Epithelial cell of prostate (primary cell): ENCODE results near the gene PTPRG.

Experiments
- DNase-seq: peaks from one replicate; pipeline ENCODE4 v3.0.0-alpha.2; 2011; ENCODE audit warnings: low read depth, low spot score
- H3K27ac ChIP-seq: fragments of 450-650 bp; 2 replicates; pipeline ENCODE4 v1.5.1; 2017; ENCODE audit warnings: mild to moderate bottlenecking

Gene PTPRG

DNA sequence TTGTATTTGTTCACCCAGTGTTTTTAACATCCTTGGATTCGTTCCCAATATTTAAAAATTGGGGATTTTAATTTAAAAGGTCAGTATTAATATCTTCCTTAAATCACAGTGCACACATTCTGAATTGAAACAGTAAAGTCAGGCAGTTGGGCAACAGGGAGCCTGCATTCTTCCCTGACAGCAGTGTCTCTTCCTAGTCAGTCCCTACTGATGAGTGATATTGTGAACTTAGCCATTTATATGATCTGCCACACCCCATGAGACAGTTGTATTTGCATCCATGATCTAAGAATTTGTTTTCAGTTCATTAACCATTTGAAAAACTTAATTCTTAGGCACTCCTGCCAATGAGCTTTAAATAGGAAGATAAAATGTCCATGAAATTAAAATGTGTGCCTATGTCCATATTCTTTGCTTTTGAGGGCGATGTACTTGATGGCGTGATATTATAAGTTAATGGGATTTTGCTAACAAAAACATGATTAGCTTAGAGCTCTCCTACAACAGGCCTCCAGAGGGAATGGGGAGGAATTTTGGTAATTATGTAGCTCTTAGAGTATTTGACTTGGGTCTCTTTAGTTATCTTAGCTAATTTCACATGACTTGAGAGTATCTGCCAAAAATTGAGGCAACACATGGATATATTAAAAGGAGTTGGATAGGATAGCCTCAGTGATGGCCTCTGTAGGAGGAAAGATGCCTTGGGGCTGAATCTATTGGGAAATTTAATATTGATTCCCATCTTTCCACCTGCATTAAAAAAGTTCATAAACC, 219.3 kb downstream of the PTPRG start:
- no peak overlapping the region for H3K27ac ChIP-seq

DNA sequence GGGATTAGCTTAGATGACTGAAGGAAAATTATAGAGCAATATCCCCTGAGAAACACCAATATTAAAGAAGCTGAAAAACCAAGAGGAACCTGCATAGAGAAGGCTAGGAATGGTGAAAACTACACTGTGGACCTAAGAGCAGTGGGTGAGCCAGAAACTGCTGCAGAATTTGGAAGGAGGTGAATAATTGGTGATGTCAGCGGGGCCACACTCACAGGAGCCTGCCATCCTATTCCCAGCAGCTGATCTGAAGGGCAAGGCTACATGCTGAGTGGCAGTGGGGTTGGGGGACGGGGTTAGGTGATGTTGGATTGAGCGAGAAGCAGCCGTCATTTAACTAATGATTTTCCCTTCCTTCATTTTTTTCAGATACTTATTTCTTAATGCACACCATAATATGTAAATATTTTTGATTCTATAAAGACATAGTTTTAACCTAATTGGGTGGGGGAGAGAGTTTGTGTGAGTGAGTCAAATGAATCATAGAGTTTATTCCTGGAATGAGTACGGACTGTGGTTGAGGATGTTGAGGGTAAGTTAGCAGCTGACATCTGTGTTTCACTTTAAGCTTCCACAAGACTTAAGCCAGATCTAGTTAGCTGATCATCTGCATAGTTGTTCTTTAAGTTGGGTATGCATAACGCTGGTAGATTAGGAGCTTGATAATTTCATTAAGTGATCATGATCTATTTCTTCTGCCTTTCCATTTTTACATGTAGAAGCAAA, 222.8 kb downstream of the PTPRG start:
- no peak for DNase-seq
- no peak overlapping the region for H3K27ac ChIP-seq

More for the DNA sequence above, 219.3 kb downstream of the PTPRG start:
- no peak for DNase-seq

DNA sequence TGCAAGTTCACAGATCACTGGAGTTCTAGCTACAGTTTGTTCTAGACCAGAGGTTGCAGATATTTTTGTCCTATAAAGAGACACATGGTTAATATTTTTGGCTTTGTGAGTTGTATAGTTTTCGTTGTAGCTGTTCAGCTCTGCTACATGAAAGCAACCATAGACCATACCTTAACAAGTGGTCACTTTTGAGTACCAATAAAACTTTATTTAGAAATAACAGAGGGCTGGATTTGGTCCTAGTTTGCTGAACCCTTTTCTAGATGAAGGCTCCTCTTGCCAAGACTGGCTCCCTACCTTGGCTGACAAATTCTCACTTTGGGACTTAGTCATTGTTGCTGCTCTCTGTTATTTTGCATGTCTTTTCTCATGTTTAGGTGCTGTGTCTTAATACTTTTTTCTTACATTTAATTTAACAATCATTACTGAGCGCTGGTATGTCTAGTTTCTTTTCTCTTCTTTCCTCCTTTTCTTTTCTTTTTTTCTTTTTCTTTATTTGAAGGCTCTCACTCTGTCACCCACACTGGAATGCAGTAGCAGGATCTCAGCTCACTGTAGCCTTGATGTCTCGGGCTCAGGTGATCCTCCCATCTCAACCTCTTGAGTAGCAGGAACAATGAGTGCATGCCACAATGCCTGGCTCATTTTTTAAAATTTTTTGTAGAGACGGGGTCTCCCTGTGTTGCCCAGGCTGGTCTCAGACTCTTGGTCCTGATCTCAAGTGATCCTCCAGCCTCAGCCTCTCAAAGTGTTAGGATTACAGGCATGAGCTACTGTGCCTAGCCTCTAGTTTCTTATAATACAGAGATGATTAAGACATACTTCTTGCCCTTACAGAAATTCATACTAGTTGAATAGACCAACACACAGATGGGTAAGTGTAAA, 227.5 kb downstream of the PTPRG start:
- DNase-seq, result no peak
- H3K27ac ChIP-seq, result no peak overlapping the region

DNA sequence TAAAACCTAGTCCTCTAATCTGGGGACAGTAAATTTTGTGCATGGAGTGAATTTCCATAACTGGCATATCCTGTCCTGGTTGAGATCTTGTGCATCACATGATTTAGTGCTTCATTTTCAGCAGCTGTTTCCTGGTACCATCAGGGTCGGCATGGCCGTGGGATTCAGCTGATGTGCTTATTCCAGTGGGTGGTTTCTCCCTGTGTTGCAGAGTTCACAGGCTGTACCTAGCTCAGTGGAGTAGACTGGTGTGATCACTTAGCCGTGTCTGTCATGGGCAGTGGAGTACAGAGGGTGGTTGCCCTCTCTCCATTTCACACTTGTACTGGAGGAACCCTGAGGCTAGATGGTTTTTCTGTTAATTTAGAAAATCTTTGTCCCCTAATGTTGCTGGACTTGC, 228.5 kb downstream of the PTPRG start:
- no peak overlapping the region for H3K27ac ChIP-seq
- DNase-seq, result no peak

DNA sequence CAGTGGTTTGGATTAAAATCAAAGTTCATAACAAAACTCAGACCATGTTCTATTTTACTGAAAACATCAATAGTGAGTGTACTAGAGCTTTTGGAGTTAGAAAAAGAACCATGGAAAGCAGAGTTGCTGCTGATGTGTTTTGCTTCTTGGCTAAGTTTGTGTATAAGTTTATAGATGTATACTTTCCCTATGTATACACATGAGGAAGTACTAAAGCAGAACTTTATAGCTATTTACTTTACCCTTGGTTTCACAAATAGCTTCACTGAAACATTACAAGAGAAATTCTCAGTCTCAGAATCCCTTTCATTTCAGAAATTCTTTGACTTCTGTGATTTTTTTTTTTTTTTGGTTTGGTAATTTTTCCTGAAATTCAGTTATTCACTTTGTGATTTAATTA, 229.0 kb downstream of the PTPRG start:
- H3K27ac ChIP-seq, result no peak overlapping the region
- DNase-seq, result no peak

DNA sequence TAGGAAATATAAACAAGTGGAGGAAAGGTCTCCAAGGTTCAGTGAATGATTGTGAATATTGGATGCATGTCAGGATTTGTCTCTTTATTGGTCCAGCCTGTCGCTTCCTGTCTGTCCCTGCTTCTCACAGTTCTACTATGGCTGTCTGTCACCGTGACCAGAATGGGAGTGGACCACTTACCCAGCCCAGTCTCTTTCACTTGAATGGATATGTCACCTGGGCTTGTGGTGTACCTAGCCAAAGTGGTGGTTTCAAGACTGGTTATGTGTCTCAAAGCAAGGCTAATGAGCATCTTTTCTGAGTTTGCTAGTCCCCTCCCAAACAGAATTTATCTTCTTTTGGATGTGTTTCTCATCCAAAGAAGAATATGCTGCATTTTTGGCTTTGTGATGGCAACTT, 231.7 kb downstream of the PTPRG start:
- DNase-seq, result no peak
- H3K27ac ChIP-seq, result no peak overlapping the region

DNA sequence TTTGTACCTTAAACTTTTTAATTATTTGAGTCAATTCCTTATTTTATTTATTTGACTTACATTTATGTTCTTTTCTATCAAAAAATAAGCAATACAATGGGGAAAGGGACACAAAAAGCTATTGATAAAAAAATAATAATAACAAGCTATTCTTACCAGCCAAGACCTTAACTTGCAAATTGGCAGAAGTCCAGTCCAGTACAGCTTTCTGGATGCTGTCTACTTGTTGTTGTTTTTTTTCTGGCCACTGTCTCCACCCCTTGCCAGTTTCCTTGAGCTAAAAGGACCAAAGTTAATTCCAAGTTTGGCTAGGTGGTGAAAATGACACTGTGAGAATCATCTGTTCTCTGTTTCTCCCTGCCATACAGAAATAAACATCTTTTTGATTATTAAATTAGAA, 232.2 kb downstream of the PTPRG start:
- DNase-seq, result no peak
- no peak overlapping the region for H3K27ac ChIP-seq

DNA sequence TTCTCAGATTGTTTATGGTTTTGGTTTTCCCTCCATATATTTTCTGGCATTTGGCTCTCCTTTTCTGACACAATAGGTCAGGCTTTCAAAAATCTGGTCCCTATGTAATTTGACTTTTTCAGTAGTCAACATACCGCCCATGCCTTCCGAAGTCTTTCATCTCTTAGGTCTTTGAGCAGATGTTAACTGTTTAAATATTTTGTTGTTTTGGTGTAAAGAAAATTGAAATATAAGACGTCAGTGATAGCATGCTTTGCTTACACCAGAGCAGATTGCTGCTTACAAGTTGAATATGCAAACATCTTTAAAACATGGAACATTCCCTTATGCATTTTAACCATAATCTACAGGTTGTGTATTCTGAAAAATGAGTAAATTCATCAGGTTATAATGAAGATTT, 233.0 kb downstream of the PTPRG start:
- DNase-seq, result no peak
- no peak overlapping the region for H3K27ac ChIP-seq

DNA sequence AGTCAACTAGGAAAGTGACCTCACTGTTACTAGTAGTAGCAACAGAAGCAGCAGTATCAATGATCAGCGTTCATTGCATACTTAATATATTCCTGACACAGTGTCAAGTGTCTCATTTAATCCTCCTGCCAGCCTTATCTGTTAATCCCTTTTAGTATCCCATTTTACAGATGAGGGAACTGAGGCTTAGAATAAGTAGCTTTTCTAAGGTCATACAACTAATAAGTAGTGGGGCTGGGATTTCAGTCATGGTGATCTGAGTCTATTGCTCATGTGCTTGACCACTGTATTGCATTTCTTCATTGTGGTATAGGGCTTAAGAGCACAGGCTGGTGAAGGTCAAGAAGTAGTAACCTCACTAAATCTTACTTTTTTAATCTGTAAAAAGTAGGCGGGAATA, 233.6 kb downstream of the PTPRG start:
- DNase-seq, result no peak
- no peak overlapping the region for H3K27ac ChIP-seq

DNA sequence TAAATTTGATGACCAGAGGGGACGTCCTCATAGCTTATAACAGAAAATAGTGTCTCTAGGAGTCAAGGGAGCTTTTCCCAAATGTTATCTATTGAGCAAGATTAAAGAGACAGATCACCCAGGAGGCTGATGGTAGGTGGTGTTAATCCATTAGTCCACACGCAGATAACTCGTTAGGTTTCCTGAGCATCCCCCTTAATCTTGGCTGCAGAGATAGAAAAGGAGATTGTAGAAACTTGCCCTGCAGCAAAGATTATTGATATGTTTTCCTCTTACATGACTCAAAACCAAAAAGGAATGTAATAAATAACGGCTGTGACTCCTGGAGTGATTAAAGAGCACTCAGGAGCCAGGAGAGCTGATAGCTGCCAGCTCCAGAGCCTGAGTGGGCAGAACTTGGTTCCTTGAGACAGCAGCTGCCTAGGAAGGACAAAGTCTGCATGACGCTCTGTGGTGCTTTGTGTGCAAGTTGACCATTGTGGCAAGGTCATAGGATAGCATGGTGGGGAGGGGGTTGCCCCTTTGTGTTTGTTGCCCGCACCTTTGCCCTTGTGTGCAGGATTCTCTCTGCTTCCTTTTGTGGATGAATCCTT, 234.8 kb downstream of the PTPRG start:
- H3K27ac ChIP-seq, result no peak overlapping the region
- no peak for DNase-seq

DNA sequence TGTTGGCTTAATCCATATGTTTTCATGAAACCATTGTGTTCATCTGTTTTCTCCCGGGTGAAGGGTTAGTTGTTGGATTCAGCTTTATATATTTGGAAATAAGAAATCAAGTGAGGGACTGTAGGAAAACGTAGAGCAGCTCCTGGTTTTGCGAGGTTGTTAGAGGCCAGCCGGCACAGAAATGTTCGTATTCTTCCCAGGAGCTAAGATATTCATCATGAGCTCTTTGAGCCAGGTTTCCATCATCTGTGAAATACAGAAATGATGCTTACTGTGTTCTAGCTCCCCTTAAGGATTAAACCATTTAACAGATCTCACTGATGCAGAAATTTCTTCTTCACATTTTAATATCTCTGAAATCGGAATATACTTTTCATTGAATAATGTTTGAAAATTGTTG, 235.5 kb downstream of the PTPRG start:
- no peak for DNase-seq
- no peak overlapping the region for H3K27ac ChIP-seq

DNA sequence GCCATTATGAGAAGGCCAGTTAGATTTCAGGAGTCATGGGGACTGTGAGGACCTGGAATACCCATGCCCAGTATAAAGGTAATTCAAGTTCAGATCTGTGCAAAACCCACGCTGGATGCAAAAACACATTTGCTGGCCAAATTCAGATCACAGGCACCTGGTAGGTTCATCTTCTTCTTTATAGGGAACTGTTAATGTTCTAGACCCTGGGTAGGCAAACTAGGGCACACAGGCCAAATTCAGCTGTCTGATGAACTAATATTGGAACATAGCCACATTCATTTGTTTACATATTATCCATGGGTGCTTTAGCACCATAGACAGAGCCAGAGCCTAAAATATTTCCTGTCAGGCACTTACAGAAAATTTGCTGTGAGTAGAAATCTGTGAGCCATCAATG, 241.4 kb downstream of the PTPRG start:
- H3K27ac ChIP-seq, result no peak overlapping the region
- no peak for DNase-seq

DNA sequence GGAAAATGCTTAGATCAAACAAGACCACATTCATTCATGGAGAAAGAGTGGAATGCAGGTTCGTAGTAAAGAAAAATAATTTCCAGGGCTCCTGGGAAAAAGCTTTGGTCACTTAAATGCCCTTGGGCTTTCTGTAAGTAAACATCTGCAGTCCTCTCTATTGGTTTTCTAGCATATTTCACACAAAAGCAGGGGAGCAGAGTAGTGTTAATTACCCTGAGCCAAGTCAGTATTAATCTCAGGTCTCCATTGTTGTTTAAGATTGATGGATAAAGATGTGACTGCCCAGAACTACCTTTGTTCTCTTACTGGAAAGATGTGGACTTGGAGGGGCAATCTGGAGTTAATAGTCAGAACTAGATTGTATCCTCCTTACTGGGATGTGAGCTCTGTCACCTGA, 242.6 kb downstream of the PTPRG start:
- no peak for DNase-seq
- H3K27ac ChIP-seq, result no peak overlapping the region

DNA sequence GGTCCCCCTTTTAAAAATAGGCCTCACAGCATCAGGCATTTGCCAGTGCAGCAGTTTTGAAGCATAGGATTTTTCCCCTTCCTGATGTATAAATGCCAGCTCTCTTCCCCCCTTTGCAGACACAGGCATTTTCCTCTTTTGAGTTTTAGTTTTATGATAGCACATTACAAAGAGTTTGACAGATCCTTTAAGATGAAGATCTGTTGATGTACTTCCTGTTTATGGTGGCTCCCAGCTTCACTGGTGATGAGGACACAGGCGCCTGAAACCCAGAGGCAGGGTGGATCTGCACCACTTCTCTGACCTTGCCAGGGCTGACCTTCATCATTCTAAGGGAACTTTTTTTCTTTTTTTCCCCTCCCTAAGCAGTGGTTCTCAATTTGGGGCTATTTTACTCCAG, 243.4 kb downstream of the PTPRG start:
- no peak for DNase-seq

DNA sequence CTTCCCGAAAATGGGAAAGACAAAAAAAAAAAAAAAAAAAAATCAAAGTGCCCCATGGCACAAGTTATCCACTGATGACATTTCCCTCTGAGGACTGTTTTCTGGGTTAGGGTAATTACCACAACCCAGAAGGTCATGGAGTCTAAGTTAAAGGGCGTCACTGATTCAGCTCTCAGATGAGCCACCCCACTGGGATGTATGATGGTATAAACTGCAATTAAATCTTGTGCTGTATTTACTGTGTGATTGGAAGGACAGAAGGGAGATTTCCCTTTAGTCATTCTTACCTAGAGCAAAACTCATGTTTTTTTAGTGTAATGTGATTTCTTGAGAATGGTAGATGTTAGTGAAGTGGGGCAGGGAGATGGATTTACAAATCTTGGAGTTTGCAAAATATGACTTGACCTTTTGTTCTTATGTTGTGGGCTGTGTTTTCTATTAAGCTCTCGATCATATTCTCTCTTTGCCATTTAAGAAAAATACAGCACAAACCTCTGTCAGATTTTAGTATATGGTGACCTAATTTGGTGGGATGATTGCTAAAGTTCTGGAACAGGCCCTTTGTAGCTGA, 244.2 kb downstream of the PTPRG start:
- DNase-seq, result no peak

More for the DNA sequence above, 243.4 kb downstream of the PTPRG start:
- H3K27ac ChIP-seq, result no peak overlapping the region

DNA sequence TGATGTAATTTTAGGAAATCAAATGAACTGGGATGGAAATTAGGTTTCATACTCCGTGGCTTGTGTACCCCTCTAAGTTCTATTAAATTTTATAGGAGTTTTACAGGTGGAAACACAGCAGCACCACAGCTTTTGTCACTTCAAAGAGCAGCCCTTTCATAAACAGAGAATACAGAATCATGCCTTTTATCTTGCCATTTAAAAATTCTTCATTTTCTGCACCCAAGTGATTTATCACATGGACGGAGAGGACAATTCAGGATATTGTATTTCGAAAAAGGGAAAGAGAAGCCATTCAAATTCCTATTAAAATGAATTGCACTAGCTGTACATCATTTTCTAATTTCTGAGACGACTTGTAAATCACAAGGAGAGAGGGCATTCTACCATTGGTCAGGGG, 245.4 kb downstream of the PTPRG start:
- H3K27ac ChIP-seq, result no peak overlapping the region
- no peak for DNase-seq

More for the DNA sequence above, 244.2 kb downstream of the PTPRG start:
- no peak overlapping the region for H3K27ac ChIP-seq

DNA sequence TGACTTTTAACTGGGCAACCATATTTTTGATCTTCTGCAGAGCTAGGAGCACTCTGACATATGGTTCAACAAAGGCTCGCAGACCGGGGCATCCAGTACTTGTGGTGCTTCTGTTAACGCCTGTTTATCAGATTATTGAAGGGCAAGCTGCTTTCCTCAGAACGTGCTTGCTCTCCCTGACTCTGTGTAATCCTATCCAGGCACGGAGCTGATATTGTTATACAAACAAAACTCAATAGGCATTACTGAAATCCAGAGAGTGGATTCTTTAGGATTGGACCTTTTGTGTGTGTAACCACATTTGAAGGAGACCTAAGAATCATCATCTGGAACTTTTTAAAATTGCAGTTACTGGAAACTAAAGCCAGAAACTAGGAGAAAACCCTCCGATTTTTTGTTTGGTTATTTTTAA, 246.5 kb downstream of the PTPRG start:
- no peak for DNase-seq
- H3K27ac ChIP-seq, result no peak overlapping the region

DNA sequence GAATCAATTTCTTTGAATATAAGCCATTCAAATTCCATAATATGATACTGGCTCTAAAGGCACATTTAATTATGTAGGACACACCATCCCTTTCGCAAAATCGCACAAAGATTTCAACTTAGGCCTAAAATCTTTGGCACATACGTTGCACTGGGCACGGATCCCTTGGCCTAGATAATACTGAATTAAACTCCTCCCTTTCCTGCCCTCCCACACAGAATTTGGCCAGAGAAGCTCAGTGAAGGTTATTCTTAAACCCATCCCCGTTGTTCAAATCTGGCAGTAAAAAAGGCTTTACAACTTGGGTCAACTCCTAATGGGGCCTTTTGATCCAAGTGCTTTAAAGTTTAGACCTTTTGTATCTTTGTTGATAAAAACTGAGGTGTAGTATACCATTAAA, 247.2 kb downstream of the PTPRG start:
- H3K27ac ChIP-seq, result no peak overlapping the region
- DNase-seq, result no peak

DNA sequence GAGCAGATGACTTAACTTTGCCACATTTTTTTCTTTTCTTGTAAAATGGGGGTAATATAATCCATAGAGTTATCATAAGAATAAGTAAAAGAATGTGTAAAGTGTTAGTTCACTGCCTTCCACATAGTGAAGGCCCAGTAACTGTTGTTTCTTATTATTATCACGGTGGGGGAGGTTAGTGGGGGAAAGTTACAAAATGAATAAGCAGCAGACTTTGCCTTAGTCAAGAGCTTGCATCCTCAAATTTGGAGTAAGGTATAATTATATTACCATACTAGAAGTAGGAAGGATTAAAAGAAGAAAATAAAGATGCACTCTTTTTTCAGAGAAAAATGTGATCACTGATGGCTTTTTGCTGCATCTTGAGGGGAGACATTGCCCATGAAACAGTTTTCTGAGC, 247.6 kb downstream of the PTPRG start:
- no peak for DNase-seq
- H3K27ac ChIP-seq, result no peak overlapping the region

DNA sequence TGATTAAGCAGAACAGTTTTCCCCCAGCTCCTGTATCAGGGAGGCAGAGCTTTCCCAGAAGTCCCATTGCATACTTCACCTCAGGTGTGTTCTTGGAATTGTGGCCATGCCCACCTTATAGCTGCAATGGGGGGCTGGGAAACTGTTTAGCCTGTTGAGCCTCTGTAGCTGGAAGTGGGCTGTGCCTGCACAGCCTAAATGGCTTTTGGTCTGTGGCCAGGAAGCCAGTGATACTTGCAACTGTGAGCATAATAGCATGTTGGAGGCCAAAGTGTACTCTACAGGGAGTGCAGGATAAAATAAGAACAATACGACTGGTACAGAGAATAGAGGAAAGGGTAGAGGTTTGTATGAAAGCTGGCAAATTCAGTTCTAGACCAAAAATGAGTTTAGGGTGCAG, 248.5 kb downstream of the PTPRG start:
- DNase-seq, result no peak
- no peak overlapping the region for H3K27ac ChIP-seq
